ENCODE results near the gene UBL4A. TPM values are rescaled to one million over a fixed set of nuclear protein-coding genes. Genes with fewer than 3 reads are reported as not detected.

UBL4A gene
- total and polyA plus RNA-seq, 12 donors = 18.3 to 95.6 (median 51.6) TPM

GRCh38 chrX:154517101-154517781, 30.8 kb upstream of the UBL4A start:
- WGBS, 4 donors = 40 to 50% (median 46%) methylated on average over 19 to 25 of the region's 25 CpGs
- peak overlapping the region in 1 of 4 donors; percentile 62 for H3K4me3 ChIP-seq
- intact Hi-C loops (cut with DNase I) = no loop called here
- no peaks in the 10 kb centered on the region for H3K36me3 ChIP-seq (replicated peaks in 1 of 2)
- H3K27me3 ChIP-seq = no peaks in the 10 kb centered on the region
- no peak for TF ChIP-seq POLR2A (IDR thresholded peaks at IDR 0.05)
- no peak for TF ChIP-seq CTCF (IDR thresholded peaks at IDR 0.05)
- peak in 2 of 7 donors; percentile 27 to 48 for DNase-seq
- peaks cover 16 to 22% of the 10 kb centered on the region in 2 donors for H3K4me1 ChIP-seq (replicated peaks in 1 of 2)
- no peaks in the 10 kb centered on the region for H3K9me3 ChIP-seq (replicated peaks in 1 of 3)
- H3K27ac ChIP-seq = peak overlapping the region; percentile 71 to 94 (median 87)

- peak overlapping the region; percentile 71 to 94 (median 87) for H3K27ac ChIP-seq
- no peaks in the 10 kb centered on the region for H3K36me3 ChIP-seq (replicated peaks in 1 of 2)
Observed at GRCh38 chrX:154516656-154517100, 30.3 kb upstream of the UBL4A start.

GRCh38 chrX:154515966-154516655, 29.7 kb upstream of the UBL4A start, which contains the start of gene FAM3A:
TSS of gene FAM3A (minus strand) at chrX:154516232. CDS start at chrX:154515772, 460 bp downstream.
- TF ChIP-seq CTCF (IDR thresholded peaks at IDR 0.05) = no peak
- peak; percentile 57 to 71 for TF ChIP-seq POLR2A (IDR thresholded peaks at IDR 0.05)
- Histone ChIP-seq H3K4me1 (replicated peaks in 1 of 2) (peaks cover 16 to 22% of the 10 kb centered on the region in 2 donors), H3K27ac (peak within 1 kb of the TSS; percentile 71 to 94 (median 87)), H3K4me3 (peak within 1 kb of the TSS; percentile 29 to 62 (median 46)), H3K36me3 (replicated peaks in 1 of 2) (no peaks in the 10 kb centered on the region), H3K27me3 (no peaks in the 10 kb centered on the region), H3K9me3 (replicated peaks in 1 of 3) (no peaks in the 10 kb centered on the region)
- peak; percentile 93 to 95 (median 93) for DNase-seq
- 0 to 30% (median 20%) methylated on average over 18 to 45 of the region's 59 CpGs; no CpG with 5 or more reads in 1 of the 4 donors for WGBS, 4 donors
- intact Hi-C loops (cut with DNase I) = no loop called here

More at GRCh38 chrX:154516656-154517100, 30.3 kb upstream of the UBL4A start:
- peak in 3 of 7 donors; percentile 22 to 42 (median 39) for DNase-seq
- intact Hi-C loops (cut with DNase I) = no loop called here
- H3K9me3 ChIP-seq (replicated peaks in 1 of 3) = no peaks in the 10 kb centered on the region
- WGBS, 4 donors = 10 to 43% (median 29%) methylated on average over 8 to 19 of the region's 19 CpGs
- H3K4me1 ChIP-seq (replicated peaks in 1 of 2) = peaks cover 16 to 22% of the 10 kb centered on the region in 2 donors
- H3K4me3 ChIP-seq = peak overlapping the region in 2 of 4 donors; percentile 8 to 62
- H3K27me3 ChIP-seq = no peaks in the 10 kb centered on the region
- TF ChIP-seq CTCF (IDR thresholded peaks at IDR 0.05) (no peak), POLR2A (IDR thresholded peaks at IDR 0.05) (no peak)
